Measurements from ENCODE around the gene TAS1R3.
A peak's percentile ranks its signal among the peaks of the same experiment; 100 is the strongest.

The TAS1R3 gene

DNA sequence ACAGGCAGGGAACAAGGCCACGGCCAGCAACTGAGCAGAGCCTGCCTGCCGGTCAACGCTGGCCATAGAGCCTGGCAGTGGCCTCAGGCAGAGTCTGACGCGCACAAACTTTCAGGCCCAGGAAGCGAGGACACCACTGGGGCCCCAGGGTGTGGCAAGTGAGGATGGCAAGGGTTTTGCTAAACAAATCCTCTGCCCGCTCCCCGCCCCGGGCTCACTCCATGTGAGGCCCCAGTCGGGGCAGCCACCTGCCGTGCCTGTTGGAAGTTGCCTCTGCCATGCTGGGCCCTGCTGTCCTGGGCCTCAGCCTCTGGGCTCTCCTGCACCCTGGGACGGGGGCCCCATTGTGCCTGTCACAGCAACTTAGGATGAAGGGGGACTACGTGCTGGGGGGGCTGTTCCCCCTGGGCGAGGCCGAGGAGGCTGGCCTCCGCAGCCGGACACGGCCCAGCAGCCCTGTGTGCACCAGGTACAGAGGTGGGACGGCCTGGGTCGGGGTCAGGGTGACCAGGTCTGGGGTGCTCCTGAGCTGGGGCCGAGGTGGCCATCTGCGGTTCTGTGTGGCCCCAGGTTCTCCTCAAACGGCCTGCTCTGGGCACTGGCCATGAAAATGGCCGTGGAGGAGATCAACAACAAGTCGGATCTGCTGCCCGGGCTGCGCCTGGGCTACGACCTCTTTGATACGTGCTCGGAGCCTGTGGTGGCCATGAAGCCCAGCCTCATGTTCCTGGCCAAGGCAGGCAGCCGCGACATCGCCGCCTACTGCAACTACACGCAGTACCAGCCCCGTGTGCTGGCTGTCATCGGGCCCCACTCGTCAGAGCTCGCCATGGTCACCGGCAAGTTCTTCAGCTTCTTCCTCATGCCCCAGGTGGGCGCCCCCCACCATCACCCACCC lies at the start of gene TAS1R3:
TAS1R3 (plus strand) TSS at position 213 of the 898 bp plus-strand sequence; CDS start at position 279, 66 bp downstream.
- no peak for DNase-seq

DNA sequence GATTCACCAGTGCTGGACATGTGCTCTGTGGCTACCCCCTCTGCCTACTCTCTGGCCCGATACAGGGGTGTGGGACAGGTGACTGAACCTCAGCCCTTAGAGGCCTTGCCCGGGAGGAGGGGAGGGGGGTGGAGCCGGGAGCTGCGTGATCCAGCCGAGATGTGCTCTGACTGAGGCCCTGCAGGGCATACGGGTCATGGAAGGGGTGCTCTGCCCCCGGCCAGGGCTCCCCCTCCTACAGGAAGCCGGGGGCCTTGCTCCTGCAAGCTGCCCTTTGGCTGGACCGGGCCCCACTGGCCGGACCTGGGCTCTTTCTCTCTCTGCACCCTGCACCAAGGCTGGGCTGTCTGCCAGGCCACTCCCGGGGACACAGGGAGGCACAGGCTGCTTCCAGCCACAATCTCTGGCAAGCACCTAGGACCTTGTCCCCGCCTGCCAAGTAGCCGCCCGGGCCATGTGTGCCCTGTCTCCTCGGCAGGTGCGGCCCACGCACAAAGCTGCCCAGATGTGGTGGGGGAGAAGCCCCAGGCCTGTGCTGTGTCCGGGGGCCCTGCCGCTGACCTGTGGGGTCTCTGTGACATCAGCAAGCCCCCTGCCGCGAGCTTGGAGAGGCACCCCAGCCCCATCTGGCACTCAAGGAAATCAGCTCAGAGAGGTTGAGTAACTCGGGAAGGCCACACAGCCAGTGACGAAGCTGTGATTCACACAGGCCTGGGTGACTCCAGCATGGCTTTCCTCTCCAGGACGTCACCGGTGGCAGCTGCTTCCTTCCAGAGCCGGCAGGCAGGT lies 49.4 kb upstream of the TAS1R3 start:
- no peak for DNase-seq

DNA sequence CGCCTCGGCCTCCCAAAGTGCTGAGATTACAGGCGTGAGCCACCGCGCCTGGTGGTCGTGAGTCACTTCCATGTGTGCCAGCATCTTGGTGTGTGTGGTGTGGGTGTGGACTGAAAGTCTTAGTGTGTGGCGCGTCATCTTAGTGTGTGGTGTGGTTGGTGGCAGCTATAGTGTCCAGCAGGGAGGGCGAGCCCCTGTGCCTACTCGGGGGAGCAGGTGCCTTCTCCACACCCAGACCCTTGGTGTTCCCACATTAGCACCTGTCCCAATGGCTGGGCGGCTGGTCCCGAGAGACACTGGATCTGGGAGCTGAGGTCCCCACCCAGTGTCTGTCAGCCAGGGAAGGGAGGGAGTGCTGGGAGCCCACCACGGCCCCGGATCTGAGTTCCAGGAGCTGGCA lies 48.1 kb upstream of the TAS1R3 start:
- DNase-seq, result no peak

DNA sequence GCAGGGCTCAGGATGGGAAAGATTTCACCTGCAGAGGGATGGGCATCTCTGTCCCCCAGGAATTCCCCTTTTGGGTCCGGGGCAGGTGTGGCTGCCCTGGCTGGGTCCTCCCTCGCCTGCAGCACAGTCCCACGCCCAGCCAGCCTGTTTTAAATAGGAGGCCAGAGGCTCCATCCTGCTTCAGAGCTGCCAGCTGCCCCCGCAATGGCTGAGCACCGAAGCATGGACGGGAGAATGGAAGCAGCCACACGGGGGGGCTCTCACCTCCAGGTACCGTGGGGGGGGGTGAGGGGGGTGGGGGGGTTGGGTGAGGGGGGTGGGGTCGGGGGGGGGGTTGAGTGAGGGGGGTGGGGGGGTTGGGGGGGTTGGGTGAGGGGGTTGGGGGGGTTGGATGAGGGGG lies 47.3 kb upstream of the TAS1R3 start:
- peak; percentile 50 for DNase-seq

DNA sequence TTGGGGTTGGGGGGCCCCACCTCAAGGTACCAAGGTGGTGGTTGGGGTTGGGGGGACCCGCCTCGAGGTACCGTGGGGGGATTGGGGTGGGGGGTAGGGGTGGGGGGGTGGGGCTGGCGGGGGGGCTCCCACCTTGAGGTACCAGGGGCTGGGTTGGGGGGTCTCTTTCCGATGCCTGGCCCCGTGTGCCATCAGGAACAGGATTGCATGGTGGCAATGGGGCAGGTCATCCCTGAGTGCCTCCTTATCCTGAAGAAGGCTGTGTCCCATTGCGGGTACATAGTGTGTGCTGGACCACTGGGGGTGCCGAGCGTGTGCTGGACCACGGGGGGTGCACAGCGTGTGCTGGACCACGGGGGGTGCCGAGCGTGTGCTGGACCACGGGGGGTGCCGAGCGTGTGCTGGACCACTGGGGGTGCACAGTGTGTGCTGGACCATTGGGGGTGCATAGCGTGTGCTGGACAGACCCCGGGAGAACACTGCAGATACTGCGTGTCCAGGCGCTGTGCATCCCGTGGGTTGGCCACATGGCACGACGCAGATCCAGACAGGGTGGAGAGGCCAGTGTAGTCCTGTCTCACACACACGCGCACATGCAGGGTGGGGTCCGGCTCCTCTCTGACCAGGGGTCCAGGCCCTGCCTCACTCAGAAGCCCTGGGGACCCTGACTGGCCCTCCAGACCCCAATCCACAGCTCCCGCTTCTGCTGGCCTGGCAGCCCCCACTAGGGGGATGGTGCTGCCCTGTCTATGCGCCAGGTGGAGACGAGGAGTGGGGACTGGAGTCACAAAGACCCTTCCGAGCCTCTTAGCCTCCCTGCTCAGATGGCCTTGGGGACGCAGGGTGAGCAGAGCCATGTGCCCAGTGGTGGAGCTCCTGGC lies 46.6 kb upstream of the TAS1R3 start:
- DNase-seq, result no peak

DNA sequence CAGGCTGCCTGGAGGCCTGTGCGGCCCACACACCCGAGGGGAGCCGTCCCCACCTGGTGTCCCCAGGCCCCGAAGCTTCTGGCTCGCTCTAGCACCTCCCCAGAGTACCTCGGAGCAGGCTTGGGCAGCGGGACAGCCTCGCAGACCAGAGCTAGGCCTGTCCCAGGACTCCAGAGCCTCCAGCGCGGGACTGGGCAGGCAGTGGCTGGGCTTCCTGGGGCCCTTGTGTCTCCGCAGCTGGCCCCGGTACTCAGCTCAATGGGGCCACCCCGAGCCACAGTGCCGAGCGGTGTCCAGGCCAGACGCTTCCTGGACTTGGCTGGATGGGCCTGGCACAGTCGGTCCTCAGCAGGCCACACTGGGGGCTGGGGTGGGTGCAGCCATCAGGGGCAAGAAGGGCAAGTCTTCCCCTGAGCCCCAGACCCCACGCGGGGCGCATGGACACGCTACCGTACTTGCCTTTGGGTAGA lies 45.9 kb upstream of the TAS1R3 start:
- DNase-seq, result no peak

DNA sequence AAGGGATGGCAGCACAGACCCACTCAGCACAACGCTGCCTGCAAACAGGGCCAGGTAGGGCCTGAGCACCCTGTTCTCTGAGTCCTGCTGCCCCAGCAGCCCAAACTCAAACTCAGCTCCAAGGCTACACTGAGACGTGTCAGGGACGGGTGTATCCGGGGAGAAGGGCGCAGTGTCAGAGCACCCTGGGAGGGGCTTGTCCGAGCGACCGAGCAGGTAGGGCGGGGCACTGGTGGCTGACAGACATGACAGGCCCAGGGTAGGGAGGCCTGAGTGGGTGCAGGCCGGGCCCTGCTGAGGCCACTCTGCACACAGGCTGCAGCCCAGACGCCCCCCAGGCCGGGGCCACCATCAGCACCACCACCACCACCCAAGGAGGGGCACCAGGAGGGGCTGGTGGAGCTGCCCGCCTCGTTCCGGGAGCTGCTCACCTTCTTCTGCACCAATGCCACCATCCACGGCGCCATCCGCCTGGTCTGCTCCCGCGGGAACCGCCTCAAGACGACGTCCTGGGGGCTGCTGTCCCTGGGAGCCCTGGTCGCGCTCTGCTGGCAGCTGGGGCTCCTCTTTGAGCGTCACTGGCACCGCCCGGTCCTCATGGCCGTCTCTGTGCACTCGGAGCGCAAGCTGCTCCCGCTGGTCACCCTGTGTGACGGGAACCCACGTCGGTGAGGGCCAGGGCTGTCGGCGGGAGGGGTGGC lies 45.3 kb upstream of the TAS1R3 start:
- DNase-seq, result no peak

DNA sequence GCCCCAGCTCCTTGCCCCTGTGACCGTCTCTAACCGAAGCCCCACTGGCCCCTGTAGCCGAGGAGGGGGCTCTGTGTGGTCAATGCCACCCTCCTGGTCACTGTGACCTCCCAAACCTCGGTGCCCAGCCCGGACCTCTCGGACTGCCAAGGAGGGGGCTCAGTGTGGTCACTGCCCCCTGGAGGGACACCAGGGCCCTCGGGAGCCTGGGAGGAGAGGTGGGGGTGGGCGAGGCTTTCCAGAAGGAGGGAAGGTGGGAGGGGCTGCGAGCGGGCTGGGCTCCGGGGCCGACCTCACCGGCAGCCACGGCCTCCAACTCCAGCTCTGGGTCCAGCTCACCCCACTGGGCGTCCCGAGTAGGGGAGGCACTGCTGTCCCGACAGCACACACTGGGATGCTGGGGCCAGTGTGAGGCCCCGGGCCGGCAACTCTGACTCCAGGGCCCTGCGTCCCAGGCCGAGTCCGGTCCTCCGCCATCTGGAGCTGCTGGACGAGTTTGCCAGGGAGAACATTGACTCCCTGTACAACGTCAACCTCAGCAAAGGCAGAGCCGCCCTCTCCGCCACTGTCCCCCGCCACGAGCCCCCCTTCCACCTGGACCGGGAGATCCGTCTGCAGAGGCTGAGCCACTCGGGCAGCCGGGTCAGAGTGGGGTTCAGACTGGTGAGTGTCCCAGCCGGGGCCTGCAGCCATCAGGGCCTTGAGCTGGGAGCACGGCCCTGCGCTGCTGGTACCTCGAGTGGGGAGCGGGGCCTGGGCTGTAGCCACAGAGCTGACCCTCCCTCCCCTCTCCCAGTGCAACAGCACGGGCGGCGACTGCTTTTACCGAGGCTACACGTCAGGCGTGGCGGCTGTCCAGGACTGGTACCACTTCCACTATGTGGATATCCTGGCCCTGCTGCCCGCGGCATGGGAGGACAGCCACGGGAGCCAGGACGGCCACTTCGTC lies 44.5 kb upstream of the TAS1R3 start:
- no peak for DNase-seq

DNA sequence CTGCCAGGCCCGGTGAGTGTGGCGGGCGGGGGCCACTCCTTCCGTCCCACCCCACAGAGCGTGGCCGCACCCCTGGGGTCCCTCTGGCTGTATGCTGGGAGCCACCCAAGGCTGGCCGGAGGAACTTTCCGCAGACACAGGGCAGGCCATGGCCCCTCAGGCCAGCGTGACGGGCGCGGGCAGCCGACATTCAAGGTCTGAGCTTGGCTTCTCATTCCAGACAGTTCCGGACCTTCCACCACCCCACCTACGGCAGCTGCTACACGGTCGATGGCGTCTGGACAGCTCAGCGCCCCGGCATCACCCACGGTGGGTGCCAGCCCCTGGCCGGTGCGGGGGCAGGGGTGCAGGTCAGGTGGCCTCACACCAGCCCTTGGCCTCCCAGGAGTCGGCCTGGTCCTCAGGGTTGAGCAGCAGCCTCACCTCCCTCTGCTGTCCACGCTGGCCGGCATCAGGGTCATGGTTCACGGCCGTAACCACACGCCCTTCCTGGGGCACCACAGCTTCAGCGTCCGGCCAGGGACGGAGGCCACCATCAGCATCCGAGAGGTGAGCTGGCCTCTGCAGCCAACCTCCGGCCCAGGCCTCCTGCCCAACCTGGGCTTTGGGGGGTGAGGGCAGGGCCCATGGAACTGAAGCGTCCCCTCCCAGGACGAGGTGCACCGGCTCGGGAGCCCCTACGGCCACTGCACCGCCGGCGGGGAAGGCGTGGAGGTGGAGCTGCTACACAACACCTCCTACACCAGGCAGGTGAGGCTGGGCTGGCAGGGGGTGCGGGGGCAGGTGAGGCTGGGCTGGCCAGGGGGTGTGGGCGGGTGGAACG lies 43.6 kb upstream of the TAS1R3 start:
- no peak for DNase-seq

DNA sequence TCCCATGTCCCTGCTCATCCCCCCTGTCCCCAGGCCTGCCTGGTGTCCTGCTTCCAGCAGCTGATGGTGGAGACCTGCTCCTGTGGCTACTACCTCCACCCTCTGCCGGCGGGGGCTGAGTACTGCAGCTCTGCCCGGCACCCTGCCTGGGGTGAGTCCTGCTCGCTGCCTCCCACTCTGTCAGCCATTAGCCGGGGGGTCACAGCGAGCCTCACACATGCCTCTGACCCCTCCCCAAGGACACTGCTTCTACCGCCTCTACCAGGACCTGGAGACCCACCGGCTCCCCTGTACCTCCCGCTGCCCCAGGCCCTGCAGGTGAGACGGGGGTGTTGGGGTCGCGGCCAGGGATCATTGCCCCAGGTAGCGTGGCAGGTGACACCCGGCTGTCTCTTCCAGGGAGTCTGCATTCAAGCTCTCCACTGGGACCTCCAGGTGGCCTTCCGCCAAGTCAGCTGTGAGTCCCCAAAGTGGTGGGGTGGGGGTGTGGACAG lies 40.8 kb upstream of the TAS1R3 start:
- DNase-seq, result peak; percentile 27

DNA sequence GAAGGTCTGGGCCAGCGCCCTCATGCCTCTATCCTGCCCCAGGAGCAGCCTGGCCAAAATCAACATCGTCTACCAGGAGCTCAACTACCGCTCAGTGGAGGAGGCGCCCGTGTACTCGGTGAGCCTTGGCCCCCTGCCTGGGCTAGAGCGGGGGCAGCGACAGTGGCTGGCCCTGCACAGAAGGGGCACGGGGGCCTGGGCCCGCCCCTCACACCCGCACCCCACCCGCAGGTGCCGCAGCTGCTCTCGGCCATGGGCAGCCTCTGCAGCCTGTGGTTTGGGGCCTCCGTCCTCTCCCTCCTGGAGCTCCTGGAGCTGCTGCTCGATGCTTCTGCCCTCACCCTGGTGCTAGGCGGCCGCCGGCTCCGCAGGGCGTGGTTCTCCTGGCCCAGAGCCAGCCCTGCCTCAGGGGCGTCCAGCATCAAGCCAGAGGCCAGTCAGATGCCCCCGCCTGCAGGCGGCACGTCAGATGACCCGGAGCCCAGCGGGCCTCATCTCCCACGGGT lies 40.0 kb upstream of the TAS1R3 start:
- peak; percentile 34 for DNase-seq

DNA sequence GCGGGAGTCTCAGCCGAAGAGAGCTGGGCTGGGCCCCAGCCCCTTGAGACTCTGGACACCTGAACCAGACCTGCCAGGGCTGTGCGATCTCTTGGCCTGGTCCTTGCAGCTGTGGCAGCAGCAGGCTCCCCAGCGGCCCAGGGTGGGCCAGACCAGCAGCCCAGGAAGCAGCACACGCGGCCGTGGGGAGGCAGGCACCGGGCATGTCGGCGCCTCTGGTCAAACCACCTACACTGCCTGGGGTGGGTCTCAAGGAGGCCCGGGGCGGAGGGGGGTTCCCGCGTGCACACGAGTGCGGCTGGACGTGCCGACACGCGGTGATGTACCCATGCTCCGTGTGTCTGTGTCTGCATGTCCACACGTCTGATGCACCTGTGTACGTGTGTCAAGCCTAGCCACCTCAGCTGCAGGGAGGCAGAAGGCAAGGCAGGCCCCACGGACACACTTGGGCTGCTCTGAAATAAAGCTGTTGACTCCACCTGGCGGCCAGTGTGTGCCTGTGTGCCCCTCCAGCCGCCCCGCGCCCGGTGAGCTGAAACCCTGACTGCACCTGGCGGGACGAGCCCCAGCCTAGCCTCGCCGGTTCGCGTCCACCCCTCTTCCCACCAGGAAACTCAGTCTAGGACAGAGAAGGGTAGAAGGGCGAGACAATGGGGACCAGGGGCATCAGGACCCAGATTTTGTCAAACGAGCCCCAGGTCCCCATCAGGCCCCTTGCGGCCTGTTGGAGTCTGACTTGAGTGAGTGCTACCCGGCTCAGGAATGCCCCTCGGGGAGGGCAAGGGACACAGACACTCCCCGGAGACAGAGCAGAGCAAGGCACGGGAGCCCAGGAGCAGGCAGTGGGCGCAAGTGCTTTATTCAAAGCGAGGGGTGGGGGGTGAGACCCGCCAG lies 39.3 kb upstream of the TAS1R3 start:
- peak; percentile 87 for DNase-seq

DNA sequence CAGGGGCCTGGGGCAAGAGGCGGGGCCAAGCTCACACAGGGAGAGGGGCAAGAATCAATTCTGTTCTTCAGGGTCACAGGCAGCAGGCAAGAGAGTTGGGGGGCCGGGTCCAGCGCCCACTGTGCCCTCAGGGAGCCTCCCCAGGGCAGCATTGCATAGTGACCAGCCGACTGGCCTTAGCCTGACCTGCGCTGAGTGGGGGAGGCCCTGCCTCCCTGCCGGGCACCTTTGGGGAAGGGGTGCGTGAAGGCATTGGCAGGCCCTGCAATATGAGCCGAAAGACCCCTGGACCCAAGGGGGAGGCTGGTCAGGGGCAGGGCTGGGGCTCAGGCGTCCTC lies 38.7 kb upstream of the TAS1R3 start:
- no peak for DNase-seq

DNA sequence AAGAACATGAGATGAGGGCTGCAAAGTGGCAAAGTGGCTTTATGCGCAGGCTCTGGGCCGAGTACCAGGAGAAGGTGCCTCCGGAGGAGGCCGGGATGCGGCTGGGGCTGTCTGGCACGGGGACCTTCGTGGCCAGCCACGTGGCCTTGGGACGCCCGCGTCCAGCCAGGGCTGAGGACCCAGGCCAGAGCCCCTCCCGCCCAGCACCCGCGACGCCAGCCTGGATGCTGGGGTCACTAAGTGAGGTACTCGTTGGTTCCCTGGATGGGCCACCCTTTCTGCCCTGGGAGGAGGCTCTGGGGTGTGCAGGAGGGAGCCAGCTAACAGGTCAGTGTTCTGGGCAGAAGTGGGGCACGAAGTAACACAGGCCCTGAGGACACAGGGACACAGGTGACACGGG lies 38.2 kb upstream of the TAS1R3 start:
- DNase-seq, result no peak

DNA sequence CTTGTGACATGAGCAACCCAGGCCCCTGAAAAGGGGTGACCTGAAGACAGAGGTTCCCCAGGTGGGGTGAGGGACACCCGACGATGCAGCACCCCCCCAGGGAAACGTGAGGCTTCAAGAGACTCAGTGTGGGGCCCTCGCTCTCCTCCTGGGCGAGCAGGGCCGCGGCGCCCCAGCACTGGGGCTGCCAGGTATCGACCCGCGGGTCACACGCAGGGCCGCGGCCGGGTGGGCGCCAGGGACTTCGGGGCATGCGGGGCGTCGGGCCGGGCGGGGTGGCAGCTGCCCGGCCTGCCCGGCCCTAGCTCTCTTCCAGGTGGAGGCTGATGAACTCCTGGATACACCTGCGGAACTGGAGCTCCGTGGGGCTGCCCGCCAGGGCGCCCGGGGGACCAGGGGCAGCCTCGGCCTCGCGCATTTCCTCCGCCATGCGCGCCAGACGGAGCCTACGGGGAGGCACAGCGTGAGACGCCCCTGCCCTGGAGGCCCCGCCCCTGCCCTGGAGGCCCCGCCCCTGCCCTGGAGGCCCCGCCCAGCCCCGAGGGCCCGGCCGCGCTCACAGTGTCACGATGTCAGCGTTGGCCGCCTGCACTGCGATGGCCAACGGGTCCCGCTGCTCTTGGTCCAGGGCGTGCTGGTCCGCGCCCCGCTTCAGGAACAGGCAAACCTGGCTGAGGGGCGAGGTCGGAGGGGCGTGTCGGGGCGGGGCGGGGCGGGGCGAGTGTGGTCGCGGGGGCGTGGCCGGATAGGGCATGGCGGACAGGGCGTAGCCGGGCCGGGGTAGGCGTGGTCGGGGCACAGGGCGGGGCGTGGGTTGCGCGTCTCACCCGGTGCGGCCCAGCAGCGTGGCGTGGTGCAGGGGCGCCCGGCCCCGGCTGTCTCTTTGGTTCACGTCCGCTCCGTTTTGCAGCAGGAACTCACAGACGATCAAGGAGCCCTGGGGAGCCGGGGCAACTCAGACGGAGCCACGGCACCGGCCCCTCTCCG lies 37.5 kb upstream of the TAS1R3 start:
- DNase-seq, result no peak

DNA sequence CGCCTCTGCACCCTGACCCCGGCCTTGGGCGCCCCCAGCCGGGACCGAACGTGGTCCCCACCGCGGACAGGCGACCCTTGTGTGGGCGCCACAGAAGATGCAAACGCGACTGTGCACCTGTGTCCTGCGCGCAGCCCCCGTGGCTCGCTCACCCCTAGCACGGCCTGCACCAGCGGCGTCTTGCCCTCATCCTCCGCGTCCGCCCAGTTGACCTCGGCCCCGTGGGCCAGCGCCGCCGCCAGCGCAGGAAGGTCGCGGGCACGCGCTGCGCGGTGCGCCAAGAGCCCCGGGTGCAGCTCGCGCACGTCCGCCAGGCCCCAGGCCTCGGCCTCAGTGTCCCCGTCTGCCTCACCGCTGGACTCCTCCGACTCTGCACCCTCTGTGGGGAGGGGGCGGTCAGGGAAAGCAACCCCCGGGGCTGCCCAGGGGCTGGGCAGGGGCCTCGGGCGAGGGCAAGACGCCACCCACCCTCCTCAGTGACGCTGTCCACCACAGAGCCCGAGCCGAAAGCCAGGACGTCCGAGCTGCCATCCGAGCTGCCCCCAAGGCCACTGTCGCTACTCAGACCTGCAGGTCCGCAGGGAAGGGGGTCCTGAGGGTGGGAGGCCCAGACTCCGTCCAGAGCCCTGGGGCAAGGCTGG lies 36.7 kb upstream of the TAS1R3 start:
- no peak for DNase-seq
